CD4-positive, alpha-beta memory T cell (primary cell): Measurements from ENCODE around the gene TMEM272. TPM values are rescaled to one million over a fixed set of nuclear protein-coding genes. Genes with fewer than 3 reads are reported as not detected.

Experiments used
- CTCF ChIA-PET: fragments of 350-600 bp; sonication (Branson Sonifier 250); formaldehyde crosslinking; loops from one replicate; lab custom pipeline; 2021; ENCODE audit warnings: inconsistent platforms; ENCODE audit not compliant: partially characterized antibody; lab: Charles Lee
- POLR2A ChIA-PET: fragments of 350-600 bp; sonication (Branson Sonifier 250); formaldehyde crosslinking; loops from one replicate; lab custom pipeline; 2021; ENCODE audit not compliant: partially characterized antibody; lab: Charles Lee
- DNase-seq, 5 donors: peaks; one replicate each; pipeline versions ENCODE4 v3.0.0 to v3.0.0-alpha.2; 2020 to 2022; ENCODE audit warnings: mixed read lengths in 1 of 5
- H3K27ac ChIP-seq: one replicate; pipeline ENCODE4 v1.7.0; 2013; ENCODE audit warnings: low read depth, low read length
- H3K27me3 ChIP-seq: 2 replicates; pipeline ENCODE4 v1.7.0; 2013; ENCODE audit warnings: mild to moderate bottlenecking, low read length, moderate library complexity; ENCODE audit not compliant: insufficient read depth
- H3K36me3 ChIP-seq: 2 replicates; pipeline ENCODE4 v1.7.0; 2013; ENCODE audit warnings: mild to moderate bottlenecking, low read length, moderate library complexity; ENCODE audit not compliant: insufficient read depth
- H3K4me1 ChIP-seq: 2 replicates; pipeline ENCODE4 v1.7.0; 2013; ENCODE audit warnings: mild to moderate bottlenecking, low read length, moderate library complexity; ENCODE audit not compliant: insufficient read depth
- H3K4me3 ChIP-seq, 2 donors: one replicate each; pipeline ENCODE4 v1.7.0; 2013; ENCODE audit warnings: low read length in 2 of 2, mild to moderate bottlenecking in 1 of 2
- H3K9me3 ChIP-seq, 2 donors: one replicate each; pipeline ENCODE4 v1.7.0; 2013; ENCODE audit warnings: low read length in 2 of 2, control low read depth in 1 of 2; ENCODE audit not compliant: control insufficient read depth in 1 of 2
- H3K27ac Mint-ChIP-seq, 7 donors: one replicate each; pipeline ENCODE4 v1.8.0; 2020 to 2021; ENCODE audit warnings: mixed read lengths in 7 of 7, mild to moderate bottlenecking in 6 of 7, inconsistent platforms in 3 of 7, moderate library complexity in 3 of 7
- H3K27me3 Mint-ChIP-seq, 2 donors: one replicate each; pipeline ENCODE4 v1.8.0; 2020 to 2021; ENCODE audit warnings: mixed read lengths in 2 of 2
- H3K36me3 Mint-ChIP-seq, 2 donors: one replicate each; pipeline ENCODE4 v1.8.0; 2020 to 2021; ENCODE audit warnings: mixed read lengths in 2 of 2, inconsistent platforms in 1 of 2, mild to moderate bottlenecking in 1 of 2
- H3K4me1 Mint-ChIP-seq, 4 donors: one replicate each; pipeline ENCODE4 v1.8.0; 2020 to 2021; ENCODE audit warnings: mixed read lengths in 4 of 4, mild to moderate bottlenecking in 1 of 4
- H3K4me3 Mint-ChIP-seq, 8 donors: one replicate each; pipeline ENCODE4 v1.8.0; 2020 to 2021; ENCODE audit warnings: mixed read lengths in 8 of 8, mild to moderate bottlenecking in 7 of 8, moderate library complexity in 6 of 8, inconsistent platforms in 3 of 8
- H3K9me3 Mint-ChIP-seq, 8 donors: one replicate each; pipeline ENCODE4 v1.8.0; 2020 to 2021; ENCODE audit warnings: mixed read lengths in 8 of 8, mild to moderate bottlenecking in 5 of 8, inconsistent platforms in 3 of 8, moderate library complexity in 1 of 8
- intact Hi-C: fragments of 100-400 bp; cut with micrococcal nuclease; formaldehyde crosslinking; loops from one replicate; pipeline ENCODE4 v1.15.1; 2023
- polyA plus RNA-seq, 2 donors: library from polyadenylated mRNA; unstranded; fragments of 300-500 nt; fragmentation: Illumina TruSeq; gene quantifications; one replicate each; pipeline ENCODE4 v1.2.3, GENCODE V29; 2021
- total RNA-seq, 2 experiments: library from RNA; stranded (reverse); gene quantifications; one replicate each; pipeline ENCODE4 v1.2.3, GENCODE V29; 2021

TMEM272 gene
- total and polyA plus RNA-seq, 4 experiments from 2014 or later: 0.41 to 9.0 (median 7.9) TPM; not detected in 1

- peak; percentile 52 to 67 (median 61) for DNase-seq
- no peaks in the 10 kb centered on the region for H3K36me3 ChIP-seq
- H3K9me3 ChIP-seq: no peaks in the 10 kb centered on the region
- H3K4me1 ChIP-seq: peaks cover 94% of the 10 kb centered on the region
- intact Hi-C loops: loop anchor here (1.0 to 10.0 kb wide), 3 partner anchors 11 to 1887 kb away; partner anchors contain the start of genes ALG11, ATP7B and SPRYD7
- ChIA-PET POLR2A (interaction anchor here (1.1 to 12.6 kb wide), 6 partner anchors 11 to 1886 kb away, joined by 3 to 288 read pairs (median 24); partner anchors contain the start of genes ALG11, DHRS12, INTS6 and SPRYD7), CTCF (interaction anchor here (0.7 to 9.5 kb wide), 13 partner anchors 7 to 795 kb away, joined by 3 to 152 read pairs (median 4); partner anchors contain the start of gene TMEM272)
- H3K27ac Mint-ChIP-seq: peak overlapping the region; percentile 88 to 95 (median 93)
- no peaks in the 10 kb centered on the region for H3K9me3 Mint-ChIP-seq
- H3K4me3 ChIP-seq: peak overlapping the region; percentile 21 to 56
- H3K27me3 ChIP-seq: no peaks in the 10 kb centered on the region
- H3K36me3 Mint-ChIP-seq: peaks cover 6 to 16% of the 10 kb centered on the region in 2 donors
- H3K27me3 Mint-ChIP-seq: no peaks in the 10 kb centered on the region
- peak overlapping the region; percentile 86 to 95 (median 90) for H3K4me3 Mint-ChIP-seq
- peaks cover 66 to 98% (median 81%) of the 10 kb centered on the region in 4 donors for H3K4me1 Mint-ChIP-seq
- peak overlapping the region; percentile 65 for H3K27ac ChIP-seq
Observed at GRCh38 chr13:51821606-51822005, 23.4 kb downstream of the TMEM272 start.

GRCh38 chr13:51820016-51820597 is 24.9 kb downstream of the TMEM272 start:
- Histone ChIP-seq H3K4me1 (peaks cover 95% of the 10 kb centered on the region), H3K36me3 (no peaks in the 10 kb centered on the region), H3K27me3 (no peaks in the 10 kb centered on the region), H3K4me3 (peak overlapping the region in 1 of 2 donors; percentile 30), H3K9me3 (no peaks in the 10 kb centered on the region), H3K27ac (peak overlapping the region; percentile 65)
- intact Hi-C loops: loop anchor here (5.0 to 10.0 kb wide), 2 partner anchors 192 to 1885 kb away; partner anchors contain the start of genes ALG11, ATP7B and SPRYD7
- H3K36me3 Mint-ChIP-seq: peaks cover 8 to 26% of the 10 kb centered on the region in 2 donors
- peak overlapping the region; percentile 86 to 95 (median 90) for H3K4me3 Mint-ChIP-seq
- H3K9me3 Mint-ChIP-seq: no peaks in the 10 kb centered on the region
- H3K27ac Mint-ChIP-seq: peak overlapping the region; percentile 88 to 95 (median 94)
- no peak for DNase-seq
- peaks cover 62 to 98% (median 79%) of the 10 kb centered on the region in 4 donors for H3K4me1 Mint-ChIP-seq
- CTCF ChIA-PET: interaction anchor here (1.0 to 9.5 kb wide), 6 partner anchors 9 to 385 kb away, joined by 3 to 152 read pairs (median 4); no protein-coding TSS in a partner anchor
- POLR2A ChIA-PET: interaction anchor here (1.3 to 12.6 kb wide), 5 partner anchors 9 to 399 kb away, joined by 3 to 288 read pairs (median 39); partner anchors contain the start of genes DHRS12 and INTS6
- no peaks in the 10 kb centered on the region for H3K27me3 Mint-ChIP-seq

GRCh38 chr13:51819544-51819943 is 25.4 kb downstream of the TMEM272 start:
- H3K27me3 ChIP-seq: no peaks in the 10 kb centered on the region
- peak overlapping the region; percentile 88 to 95 (median 94) for H3K27ac Mint-ChIP-seq
- no peaks in the 10 kb centered on the region for H3K36me3 ChIP-seq
- peak overlapping the region; percentile 65 for H3K27ac ChIP-seq
- H3K4me1 ChIP-seq: peaks cover 95% of the 10 kb centered on the region
- no peaks in the 10 kb centered on the region for H3K9me3 Mint-ChIP-seq
- no peaks in the 10 kb centered on the region for H3K9me3 ChIP-seq
- peak overlapping the region; percentile 66 to 94 (median 87) for H3K4me3 Mint-ChIP-seq
- H3K4me3 ChIP-seq: peak overlapping the region in 1 of 2 donors; percentile 17
- ChIA-PET CTCF (interaction anchor here (1.0 to 9.5 kb wide), 4 partner anchors 9 to 385 kb away, joined by 3 to 152 read pairs (median 9); no protein-coding TSS in a partner anchor), POLR2A (interaction anchor here (1.3 to 12.6 kb wide), 5 partner anchors 9 to 399 kb away, joined by 3 to 288 read pairs (median 39); partner anchors contain the start of genes DHRS12 and INTS6)
- peaks cover 66 to 98% (median 82%) of the 10 kb centered on the region in 4 donors for H3K4me1 Mint-ChIP-seq
- intact Hi-C loops: no loop called here
- peaks cover 8 to 28% of the 10 kb centered on the region in 2 donors for H3K36me3 Mint-ChIP-seq
- H3K27me3 Mint-ChIP-seq: no peaks in the 10 kb centered on the region
- no peak for DNase-seq

- ChIA-PET CTCF (interaction anchor here (1.0 to 9.5 kb wide), 4 partner anchors 10 to 384 kb away, joined by 3 to 152 read pairs (median 10); no protein-coding TSS in a partner anchor), POLR2A (interaction anchor here (1.3 to 12.6 kb wide), 5 partner anchors 10 to 398 kb away, joined by 3 to 288 read pairs (median 39); partner anchors contain the start of genes DHRS12 and INTS6)
- Histone ChIP-seq H3K27me3 (no peaks in the 10 kb centered on the region), H3K4me3 (peak overlapping the region in 1 of 2 donors; percentile 17), H3K9me3 (no peaks in the 10 kb centered on the region), H3K36me3 (no peaks in the 10 kb centered on the region), H3K27ac (peak overlapping the region; percentile 65), H3K4me1 (peaks cover 89% of the 10 kb centered on the region)
- H3K36me3 Mint-ChIP-seq: peaks cover 8 to 28% of the 10 kb centered on the region in 2 donors
- no peaks in the 10 kb centered on the region for H3K27me3 Mint-ChIP-seq
- peaks cover 65 to 98% (median 82%) of the 10 kb centered on the region in 4 donors for H3K4me1 Mint-ChIP-seq
- H3K27ac Mint-ChIP-seq: peak overlapping the region; percentile 88 to 95 (median 94)
- intact Hi-C loops: no loop called here
- H3K4me3 Mint-ChIP-seq: peak overlapping the region; percentile 45 to 94 (median 87)
- peak in 2 of 5 donors; percentile 34 to 78 for DNase-seq
- H3K9me3 Mint-ChIP-seq: no peaks in the 10 kb centered on the region
Observed at GRCh38 chr13:51818781-51819511, 26.0 kb downstream of the TMEM272 start.

- H3K4me1 Mint-ChIP-seq: peaks cover 65 to 97% (median 81%) of the 10 kb centered on the region in 4 donors
- no peaks in the 10 kb centered on the region for H3K9me3 Mint-ChIP-seq
- Histone ChIP-seq H3K27me3 (no peaks in the 10 kb centered on the region), H3K4me3 (no peak overlapping the region), H3K4me1 (peaks cover 82% of the 10 kb centered on the region), H3K9me3 (no peaks in the 10 kb centered on the region), H3K27ac (peak overlapping the region; percentile 65), H3K36me3 (peaks cover 6% of the 10 kb centered on the region)
- peak overlapping the region; percentile 88 to 95 (median 94) for H3K27ac Mint-ChIP-seq
- no peak for DNase-seq
- peaks cover 11 to 31% of the 10 kb centered on the region in 2 donors for H3K36me3 Mint-ChIP-seq
- H3K4me3 Mint-ChIP-seq: peak overlapping the region in 7 of 8 donors; percentile 64 to 94 (median 86)
- CTCF ChIA-PET: interaction anchor here (1.5 to 9.5 kb wide), 2 partner anchors 13 to 15 kb away, joined by 5 to 152 read pairs; no protein-coding TSS in a partner anchor
- POLR2A ChIA-PET: interaction anchor here (3.5 to 12.6 kb wide), 4 partner anchors 10 to 365 kb away, joined by 20 to 288 read pairs (median 78); partner anchors contain the start of genes DHRS12 and INTS6
- no peaks in the 10 kb centered on the region for H3K27me3 Mint-ChIP-seq
- intact Hi-C loops: no loop called here
Observed at GRCh38 chr13:51818276-51818675, 26.7 kb downstream of the TMEM272 start.

- Mint-ChIP-seq H3K9me3 (no peaks in the 10 kb centered on the region), H3K27me3 (no peaks in the 10 kb centered on the region), H3K4me3 (peak overlapping the region in 4 of 8 donors; percentile 32 to 93 (median 76)), H3K36me3 (peaks cover 11 to 31% of the 10 kb centered on the region in 2 donors), H3K4me1 (peaks cover 64 to 97% (median 81%) of the 10 kb centered on the region in 4 donors), H3K27ac (peak overlapping the region; percentile 88 to 95 (median 94))
- ChIA-PET POLR2A (interaction anchor here (3.5 to 12.6 kb wide), 2 partner anchors 11 to 13 kb away, joined by 20 to 288 read pairs; partner anchors contain the start of gene DHRS12), CTCF (interaction anchor here (1.5 to 9.5 kb wide), 2 partner anchors 12 to 16 kb away, joined by 5 to 152 read pairs; no protein-coding TSS in a partner anchor)
- H3K9me3 ChIP-seq: no peaks in the 10 kb centered on the region
- H3K27ac ChIP-seq: peak overlapping the region; percentile 65
- H3K27me3 ChIP-seq: no peaks in the 10 kb centered on the region
- DNase-seq: no peak
- intact Hi-C loops: no loop called here
- H3K4me1 ChIP-seq: peaks cover 77% of the 10 kb centered on the region
- H3K36me3 ChIP-seq: peaks cover 6% of the 10 kb centered on the region
- H3K4me3 ChIP-seq: no peak overlapping the region
Observed at GRCh38 chr13:51817717-51818116, 27.3 kb downstream of the TMEM272 start.
